Endometrial microvascular endothelial cells (primary cell): ENCODE results near the gene VWF. TPM values are rescaled to one million over a fixed set of nuclear protein-coding genes. Genes with fewer than 3 reads are reported as not detected.

Experiments used
- in situ Hi-C: cut with HindIII; loops from 2 replicates; pipeline ENCODE4 v1.10.0; 2017; ENCODE audit warnings: low sequenced_read_pairs, low pct_unique_long_range_greater_than_20kb; ENCODE audit errors: inconsistent ontology term
- total RNA-seq: library from RNA; depleted of rRNA; stranded (reverse); fragments of >200 nt; gene quantifications from one replicate; pipeline ENCODE4 v1.2.3, GENCODE V29; 2015; ENCODE audit errors: inconsistent ontology term

VWF gene
- total RNA-seq, 1 donor from 2014 or later, result 506 TPM

DNA sequence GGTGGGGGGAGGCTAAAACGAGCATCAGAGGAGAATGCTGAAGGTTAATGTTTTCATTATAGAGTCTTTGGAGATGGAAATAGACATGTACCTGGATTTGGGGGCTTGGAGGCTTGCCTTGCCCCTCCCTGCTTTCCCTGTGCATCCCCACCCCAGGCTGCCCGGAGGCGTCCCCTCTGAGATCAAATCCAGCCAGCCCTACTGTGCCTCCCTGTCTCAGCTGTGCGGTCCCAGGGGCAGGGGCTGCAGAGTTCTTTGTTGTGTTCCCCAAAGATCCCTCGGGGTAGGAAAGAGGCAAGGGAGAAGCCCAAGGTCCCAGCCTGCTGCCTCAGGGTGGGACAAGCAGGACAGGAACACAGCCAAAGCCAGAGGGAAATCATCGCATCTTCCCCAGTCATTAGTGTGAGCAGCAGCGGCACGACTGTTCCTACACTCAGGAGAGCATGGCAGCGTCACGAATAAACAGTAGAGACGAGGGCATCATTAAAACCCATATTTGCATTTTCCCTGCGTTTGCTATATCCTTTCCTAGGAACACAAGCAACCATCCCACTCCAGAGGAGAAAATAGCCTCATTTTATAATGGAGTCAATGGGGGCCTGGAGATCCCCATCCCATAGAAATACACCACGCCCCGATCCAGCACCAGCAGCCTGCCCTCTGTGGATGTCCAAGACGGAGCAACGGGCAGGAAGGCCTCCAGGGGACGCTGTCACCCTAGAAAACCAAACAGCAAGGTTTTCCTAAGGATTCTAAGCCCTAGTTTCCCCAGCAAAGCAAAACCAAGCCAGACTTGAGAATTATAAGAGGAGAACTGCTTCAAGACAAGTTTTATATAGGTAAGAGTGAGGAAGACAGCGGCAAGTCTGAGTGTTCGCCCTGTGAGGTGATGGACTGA lies 211.8 kb downstream of the VWF start:
- in situ Hi-C loops, result no loop called here

DNA sequence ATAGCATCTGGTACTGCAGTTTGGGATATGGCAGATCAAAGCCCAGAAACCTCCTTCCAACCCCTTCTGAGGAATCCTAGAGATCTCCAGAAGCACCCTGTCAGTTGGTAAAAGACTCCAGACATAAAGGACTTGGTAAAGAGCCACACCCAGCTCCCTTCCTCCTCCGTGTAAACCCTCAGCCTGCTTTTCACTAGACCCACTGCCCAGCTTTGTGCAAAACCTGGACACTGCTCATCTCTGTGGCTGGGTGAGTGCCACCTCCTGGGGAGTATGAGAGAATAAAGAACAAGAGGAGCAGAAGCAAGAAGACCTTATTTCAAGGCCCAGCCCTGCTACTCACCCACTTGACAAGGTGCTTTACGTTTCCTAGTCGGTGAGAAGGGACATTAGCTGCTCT lies 212.5 kb downstream of the VWF start:
- in situ Hi-C loops, result no loop called here

DNA sequence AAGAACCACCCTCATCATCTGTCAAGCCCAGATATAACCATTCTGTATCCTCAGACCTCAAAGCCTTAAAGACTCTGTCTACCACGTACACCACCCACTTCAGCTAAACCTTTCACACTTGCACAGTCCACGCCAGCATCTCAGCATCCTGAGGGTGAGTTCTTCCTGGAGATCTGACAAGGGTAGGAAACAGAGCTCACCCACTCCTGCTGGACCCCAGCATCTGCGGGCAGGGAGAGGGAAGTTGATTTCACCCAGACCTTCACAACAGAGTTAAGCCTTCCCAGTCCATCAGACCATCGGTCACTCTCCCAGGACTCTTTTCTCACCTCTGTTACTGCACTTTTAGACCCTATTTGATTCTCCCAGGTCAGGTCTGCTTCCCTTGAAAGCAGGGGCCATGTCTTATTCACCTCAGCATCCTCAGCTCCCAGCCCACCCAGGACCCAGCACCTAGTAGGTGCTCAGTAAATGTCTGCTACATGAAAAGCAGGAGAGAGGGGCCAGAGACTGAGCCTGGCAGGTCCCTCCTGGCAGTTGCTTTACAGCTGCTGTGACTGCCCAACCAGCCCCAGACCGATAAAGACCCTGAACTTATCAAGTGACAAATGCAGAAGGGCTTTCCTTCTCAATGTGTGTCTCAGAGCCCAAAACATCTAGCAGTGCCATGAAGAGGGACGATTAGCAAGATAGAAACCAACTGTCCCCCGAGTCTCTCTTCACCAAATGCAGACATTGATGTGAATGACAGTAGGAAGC lies 213.5 kb downstream of the VWF start:
- in situ Hi-C loops, result no loop called here

DNA sequence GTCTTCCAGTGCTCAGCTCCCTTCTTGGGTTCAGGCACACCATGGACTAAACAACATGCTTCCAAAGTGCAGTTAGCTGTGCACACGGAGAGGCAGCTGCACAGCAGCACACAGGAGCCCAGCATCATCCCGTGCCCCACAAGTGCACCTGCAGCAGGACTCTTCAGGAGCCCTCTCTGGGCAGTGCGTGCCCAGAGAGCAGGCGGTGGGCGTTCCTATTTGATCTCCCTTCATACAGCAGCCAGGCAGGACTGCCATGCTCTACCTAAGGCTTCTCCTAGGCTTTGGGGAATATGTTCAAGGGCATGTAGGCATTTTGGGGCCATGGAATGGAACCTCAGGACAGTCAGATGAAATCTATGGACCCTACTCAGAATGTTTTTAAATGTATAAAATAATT lies 214.9 kb downstream of the VWF start:
- in situ Hi-C loops, result no loop called here

DNA sequence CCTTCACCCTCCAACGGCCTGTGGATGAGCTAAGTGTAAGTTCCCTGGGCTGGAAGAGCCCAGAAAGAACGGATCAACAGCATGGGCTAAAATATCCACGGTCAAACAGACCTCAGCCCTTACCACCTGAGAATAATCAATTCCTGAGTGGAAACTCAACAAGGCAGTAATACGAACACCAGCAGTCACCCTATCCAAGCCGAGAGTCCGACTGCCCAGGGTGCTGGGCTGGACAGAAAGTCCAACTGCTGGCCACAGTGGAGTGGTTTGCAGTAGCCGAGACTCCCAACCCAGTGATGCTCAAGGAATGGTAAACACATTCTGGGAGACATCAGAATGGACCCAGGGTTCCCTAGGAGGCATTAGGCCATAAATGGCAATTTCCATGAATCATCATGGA lies 216.2 kb downstream of the VWF start:
- in situ Hi-C loops, result no loop called here

DNA sequence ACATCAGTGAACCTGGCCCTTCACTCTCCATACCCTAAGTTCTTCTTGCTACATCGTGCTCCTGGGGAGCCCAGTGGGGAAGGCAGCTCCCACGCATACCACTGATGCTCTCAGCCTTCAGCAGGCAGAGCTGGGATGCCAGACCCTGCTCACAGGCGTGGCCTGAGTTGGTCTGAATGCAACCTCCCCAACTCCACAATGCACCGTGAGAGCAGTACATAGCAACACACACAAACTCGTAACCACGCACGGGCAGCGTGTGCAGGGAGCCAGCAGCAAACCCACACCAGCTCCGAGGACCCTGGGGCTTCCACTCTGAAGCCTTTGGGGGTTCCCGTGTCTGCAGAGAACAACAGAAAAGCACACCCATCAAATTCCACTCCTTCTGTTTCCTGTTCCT lies 216.7 kb downstream of the VWF start:
- in situ Hi-C loops, result no loop called here

DNA sequence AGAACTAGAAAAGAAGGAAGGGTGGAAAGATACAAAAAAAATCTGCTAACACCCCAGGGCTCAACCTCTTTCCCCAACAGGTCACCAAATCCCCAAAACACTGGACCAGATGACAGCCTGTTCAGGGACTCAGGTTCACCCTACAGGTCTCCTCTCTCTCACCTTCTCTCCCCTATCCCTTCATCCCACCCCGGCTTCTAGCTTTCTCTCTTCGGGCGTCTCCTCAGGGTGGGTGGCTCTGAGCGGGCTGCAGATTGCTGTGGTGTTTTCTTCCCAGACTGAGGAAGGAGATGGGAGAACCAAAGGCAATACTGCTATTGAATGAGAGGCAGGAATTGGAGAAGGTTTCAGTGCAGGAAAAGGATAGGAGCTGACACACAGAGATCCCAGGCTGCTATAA lies 218.7 kb downstream of the VWF start:
- in situ Hi-C loops, result no loop called here

DNA sequence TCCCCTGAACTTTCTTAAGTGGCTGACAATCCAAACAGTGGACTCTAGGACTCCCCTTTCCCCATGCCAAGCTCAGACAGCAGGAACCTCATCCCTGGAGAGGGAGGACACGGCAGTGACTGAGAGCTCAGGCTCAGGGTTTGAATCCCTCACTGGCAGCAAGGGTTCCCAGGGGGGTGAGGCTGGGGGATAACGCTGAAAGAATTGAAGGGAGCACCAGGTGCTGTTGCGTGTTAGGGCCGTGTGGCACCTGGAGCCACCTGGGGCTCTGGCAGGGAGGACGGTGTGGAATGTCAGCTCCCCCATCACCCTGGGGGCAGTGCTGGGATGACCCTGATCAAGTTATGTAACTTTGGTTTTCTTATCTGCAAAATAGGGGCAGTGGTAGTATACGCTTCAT lies 219.5 kb downstream of the VWF start:
- in situ Hi-C loops, result no loop called here

DNA sequence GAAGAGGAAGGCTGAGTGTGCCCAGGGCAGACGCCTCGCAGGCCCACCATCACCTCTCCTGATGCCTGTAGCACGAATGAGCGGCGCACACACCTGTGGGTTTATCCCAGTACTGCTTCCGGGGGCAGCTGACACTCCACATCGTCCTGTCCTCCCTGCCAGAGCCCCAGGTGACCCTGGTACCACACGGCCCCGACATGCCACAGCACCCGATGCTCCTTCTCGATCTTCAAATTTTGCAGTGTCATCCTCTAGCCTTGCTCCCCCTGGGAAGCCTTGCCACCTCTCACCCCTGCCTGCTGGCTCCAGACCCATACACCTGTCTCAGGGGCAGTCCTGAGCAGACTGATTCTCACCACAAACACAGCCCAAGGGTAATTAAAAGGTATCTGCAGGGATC lies 220.0 kb downstream of the VWF start:
- in situ Hi-C loops, result no loop called here

DNA sequence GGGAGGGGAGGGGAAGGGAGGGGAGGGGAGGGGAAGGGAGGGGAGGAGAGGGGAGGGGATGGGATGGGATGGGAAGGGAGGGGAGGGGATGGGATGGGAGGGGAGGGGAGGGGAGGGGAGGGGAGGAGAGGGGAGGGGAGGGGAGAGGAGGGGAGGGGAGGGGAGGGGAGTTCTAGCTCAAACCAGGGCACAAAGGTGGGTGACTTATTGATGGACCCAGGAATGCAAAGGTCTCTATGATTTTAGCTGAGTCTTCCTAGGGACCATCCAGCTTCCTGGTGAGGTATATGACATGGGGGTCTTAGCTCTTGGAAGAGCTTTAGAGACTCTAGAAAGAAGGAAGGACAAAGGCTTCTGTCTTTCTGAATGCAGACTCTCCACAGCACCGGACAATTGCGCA lies 221.7 kb downstream of the VWF start:
- in situ Hi-C loops, result no loop called here

DNA sequence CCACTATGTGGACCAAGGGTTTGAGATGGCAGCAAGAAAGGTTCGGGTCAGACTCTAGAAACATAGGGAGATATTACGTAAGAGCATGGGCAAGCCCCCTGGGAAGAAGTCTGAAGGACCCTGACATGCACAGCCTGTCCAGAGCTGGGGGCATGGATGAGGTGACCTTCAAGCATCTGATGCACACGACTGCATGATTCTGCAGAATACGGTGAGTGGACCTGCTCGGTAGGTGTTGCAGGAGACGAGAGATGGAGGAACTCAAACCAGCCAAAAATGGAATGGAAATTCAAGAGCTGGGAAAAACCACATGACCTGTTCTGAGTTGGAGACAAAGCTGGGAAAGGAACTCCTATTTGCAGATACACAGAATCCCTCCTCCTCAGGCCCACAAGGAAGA lies 223.1 kb downstream of the VWF start:
- in situ Hi-C loops, result no loop called here

DNA sequence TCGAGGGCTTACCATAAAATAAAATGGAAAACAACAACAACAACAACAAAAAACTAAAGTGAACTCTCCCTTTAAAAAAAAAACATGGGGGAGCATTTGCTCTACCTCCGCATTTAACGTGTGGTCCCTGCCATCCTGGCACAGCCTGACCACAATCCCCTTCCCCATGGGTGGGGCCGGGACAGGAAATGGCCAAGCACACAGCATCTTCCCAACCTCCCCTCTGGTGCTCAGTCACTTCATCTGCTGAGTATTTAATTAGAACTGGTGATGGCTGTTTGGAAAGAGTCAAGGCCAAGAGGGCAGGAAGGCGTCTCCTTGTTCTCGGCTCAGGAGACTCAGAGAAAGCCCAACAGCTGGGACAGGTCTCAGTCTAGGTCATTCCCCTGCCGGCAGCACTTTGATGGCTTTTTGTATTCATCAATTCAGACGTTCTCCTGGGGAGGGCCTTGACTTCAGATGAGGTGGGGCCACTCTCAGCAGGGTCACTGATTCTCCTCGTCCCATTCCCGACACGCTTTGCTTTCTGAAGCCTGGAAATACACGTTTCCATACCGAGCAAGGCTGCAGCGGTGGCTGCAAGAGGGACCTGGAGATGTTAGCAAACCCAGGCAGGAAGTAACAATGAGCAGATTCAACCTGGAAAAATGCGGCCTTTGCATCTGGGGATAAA lies 223.8 kb downstream of the VWF start:
- in situ Hi-C loops, result no loop called here

DNA sequence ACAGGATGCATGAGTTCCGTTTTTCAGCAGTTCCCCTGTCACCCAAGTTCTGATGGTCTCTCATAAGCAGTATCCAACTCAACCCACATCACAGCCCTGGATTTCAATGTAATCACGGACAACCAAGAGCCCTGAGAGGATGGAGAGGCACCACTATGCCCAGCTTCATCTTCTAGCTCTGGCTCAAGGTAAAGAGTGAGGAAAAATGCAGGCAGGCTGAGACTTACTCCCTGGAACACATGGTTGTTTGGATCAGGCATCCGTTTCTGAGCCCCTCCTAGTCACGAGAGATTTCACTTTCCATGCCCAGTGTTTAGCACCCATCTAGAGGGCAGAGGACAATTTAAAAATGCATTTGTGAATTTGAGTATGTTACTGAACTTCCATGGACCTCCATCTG lies 224.4 kb downstream of the VWF start:
- in situ Hi-C loops, result no loop called here

DNA sequence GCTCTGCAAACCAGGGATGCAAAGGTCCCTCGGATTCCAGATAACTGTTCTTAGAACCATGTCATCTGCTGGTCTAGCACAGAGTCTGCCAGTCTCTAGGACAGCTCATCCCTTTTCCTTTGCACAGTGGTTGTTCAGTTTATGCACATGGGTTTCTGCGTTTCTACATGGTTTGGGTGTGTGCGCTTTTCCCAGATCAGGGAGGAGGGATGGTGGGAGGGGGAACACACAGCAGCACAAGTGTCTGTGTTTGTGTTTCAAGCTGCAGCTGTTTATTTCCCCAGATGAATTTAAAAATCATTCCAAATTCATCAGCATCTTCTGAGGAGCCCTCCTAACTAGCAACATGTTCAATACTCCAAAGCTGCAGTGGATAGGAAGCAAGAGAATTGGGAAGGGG lies 224.8 kb downstream of the VWF start:
- in situ Hi-C loops, result no loop called here

DNA sequence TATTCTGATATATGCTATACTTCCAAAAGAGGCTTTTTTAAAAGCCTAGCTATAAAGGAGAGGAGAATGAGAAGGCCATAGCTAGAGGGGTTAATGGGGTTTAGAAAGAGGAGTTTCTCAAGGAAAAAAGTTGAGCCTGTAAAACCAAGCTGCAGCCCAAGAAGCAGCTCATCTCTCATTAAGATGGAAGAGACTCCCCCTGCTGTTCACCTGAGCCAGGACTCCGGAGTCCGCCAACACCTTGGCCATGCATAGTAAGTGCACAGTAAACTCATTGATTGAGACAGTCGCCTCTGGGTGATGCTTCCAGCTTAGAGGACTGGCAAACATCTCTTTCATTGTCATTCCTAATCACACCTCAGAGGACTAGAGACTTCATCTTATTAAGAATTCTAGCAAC lies 225.6 kb downstream of the VWF start:
- in situ Hi-C loops, result no loop called here

Other genes with a start within 250 kb of the VWF start
- gene ANO2, start 179.4 kb downstream of the VWF start, total RNA-seq, result 16.4 TPM
- 937 TPM for gene CD9, start 75.7 kb upstream of the VWF start, total RNA-seq
- gene PLEKHG6, start 186.0 kb upstream of the VWF start, total RNA-seq, result not detected
- gene TNFRSF1A, start 217.4 kb upstream of the VWF start, total RNA-seq, result 254 TPM